HG03045 (cell line): ENCODE data around the gene ASCC2.
"Not testable (repeated sequence)": the region's sequence is repeated elsewhere in the genome, so short reads cannot be mapped to it uniquely, and the experiment has no call there.

Source experiments
- ATAC-seq: cut with Tn5 transposase; IDR thresholded peaks from one replicate; pipeline ENCODE4 v1.9.1; 2021; ENCODE audit warnings: mild to moderate bottlenecking, moderate library complexity; ENCODE audit not compliant: unreplicated experiment

The ASCC2 gene

DNA sequence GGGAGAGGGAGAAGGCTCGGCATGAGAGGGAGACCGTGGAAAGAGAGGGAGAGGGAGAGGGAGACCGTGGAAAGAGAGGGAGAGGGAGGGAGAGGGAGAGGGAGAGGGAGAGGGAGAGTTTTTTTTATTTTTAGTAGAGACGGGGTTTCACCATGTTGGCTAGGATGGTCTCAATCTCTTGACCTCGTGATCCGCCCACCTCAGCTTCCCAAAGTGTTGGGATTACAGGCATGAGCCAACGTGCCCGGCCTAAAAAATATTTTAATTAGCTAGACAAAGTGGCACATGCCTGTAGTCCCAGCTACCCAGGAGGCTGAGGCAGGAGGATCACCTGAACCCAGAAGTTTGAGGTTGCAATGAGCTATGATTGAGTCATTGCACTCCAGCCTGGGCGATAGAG, 21.0 kb upstream of the ASCC2 start:
- not testable (repeated sequence) for ATAC-seq

DNA sequence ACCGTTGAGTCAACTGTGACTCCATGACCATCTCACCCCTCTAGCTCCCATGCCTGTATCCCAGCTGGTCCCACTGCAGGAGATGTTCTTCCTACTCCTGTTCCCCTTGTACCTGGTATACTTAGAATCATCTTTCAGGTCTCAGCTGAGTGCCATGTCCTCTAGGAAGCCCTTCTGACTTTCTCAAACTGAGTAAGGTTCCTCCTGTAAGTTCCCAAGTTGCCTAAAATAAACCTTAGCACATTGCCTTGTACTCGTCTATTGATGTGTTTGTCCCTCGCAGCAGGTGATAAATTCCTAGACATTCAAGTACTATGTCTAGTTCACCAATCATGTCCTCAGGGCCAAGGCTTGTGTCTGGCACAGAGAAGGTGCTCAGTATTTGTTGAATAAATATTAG, 18.4 kb upstream of the ASCC2 start:
- ATAC-seq, result no peak

DNA sequence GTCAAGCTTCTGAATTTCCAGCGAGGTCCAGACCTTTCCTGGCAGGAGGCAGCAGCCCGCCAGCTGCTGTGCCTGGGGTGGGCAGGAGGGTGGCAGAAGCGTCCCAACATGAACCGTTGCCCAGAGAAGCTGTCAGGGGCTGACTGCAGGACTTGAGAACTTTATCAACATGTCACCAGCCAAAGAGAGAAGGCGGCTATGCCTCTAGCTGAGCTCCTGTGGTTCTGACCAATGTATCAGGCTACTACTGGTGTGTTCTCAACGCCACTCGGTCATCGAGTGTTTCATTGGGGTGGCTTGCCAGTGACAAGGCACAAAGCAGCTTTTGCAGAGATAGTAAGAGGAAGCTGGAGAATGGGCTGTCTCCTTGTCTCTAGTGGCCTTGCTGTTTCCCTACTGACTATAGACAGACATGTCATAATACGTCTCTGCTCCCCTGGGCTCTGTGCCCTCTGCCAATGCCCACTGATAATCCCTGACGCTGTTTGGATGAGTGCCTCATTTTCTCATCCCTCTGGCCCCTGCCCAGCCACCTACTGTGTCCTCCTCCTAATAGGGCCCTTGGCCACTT, 17.6 kb upstream of the ASCC2 start:
- ATAC-seq, result no peak

DNA sequence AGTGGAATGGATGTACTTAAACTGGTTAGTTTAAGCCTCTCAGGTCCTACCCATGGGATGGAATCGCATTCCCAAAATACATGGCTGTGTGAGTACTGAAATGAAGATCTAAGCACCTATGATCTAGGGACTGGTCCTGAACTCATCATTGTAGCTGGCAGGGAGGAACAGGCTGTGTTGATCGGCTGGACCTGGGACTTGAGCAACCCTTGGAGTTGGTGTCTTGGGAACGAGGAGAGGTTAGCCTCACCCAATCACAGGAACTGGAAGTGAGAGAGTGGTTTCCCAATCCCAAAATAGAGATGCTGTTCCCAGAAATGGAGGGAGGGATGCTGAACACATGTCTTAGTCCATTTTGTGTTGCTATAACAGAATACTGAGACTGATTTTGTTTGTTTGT, 16.4 kb upstream of the ASCC2 start:
- no peak for ATAC-seq

DNA sequence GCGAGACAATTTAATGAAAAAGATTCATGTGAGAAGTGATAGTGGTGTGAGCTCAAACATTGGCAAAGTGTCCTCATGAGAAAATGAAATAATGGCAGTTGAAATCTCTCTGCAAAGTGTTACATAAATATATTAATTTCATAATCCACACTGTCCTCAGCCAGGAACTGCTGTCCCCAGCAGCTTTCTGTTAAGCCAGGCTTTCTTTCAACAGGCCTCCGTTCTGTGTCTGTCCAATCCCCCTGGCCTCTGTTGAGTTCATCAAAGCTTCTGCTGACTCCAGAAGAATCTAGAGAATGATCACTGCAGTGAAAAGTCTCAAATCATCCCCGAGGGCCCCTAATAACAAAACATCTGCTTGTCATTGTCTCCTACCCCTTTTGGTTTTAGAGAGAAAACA, 10.0 kb upstream of the ASCC2 start:
- ATAC-seq, result no peak

DNA sequence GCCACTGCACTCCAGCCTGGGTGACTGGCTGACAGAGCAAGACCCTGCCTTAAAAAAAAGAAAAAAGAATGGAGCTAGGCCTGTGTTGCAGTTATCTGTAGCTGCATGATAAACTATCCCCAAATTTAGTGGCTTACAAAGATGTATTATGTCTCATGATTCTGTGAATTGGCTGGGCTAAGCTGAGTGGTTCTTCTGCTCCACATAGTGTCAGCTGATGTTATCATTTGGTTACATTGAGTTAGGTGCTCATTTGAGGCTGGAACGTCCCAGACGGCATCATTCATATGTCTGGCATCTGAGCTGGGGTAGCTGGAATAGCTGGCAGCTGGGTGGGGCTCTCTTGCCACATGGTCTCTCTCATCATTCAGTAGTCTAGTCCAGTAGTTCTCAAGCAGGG, 8.2 kb upstream of the ASCC2 start:
- ATAC-seq, result no peak

DNA sequence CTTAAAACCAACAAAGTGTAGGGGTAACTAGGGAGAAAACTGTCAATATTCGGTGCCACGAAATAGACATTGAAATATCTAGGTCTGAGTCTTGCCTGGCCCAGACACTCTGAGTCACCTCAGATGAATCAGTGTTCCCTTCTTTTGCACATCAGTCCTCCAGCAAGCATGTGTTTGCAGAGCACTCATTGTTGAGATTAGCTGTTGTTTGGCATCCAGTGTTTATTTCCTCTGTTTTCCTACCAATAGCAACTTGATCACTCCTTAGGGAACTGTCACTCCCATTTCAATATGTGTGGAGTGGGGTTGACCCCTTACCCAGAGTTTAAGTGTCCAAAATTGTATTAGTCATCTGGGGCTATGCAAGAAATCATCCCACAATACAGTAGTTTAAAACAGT, 4.7 kb upstream of the ASCC2 start:
- ATAC-seq, result no peak

DNA sequence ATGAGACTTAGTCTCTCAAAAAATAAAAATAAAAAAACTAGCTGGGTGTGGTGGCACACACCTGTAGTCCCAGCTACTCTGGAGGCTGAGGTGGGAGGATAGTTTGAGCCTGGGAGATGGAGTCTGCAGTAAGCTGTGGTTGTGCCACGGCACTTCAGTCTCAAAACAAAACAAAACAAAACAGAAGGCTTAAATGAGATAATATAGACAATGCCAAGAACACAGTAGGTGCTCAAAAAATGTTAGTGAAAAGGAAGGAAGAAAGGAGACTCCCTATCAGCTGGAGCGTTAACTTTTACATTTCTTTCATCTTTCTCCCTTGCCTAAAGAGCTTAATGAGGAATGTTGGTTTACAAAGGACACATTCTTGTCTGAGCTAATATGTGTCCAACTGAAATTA, 4.1 kb upstream of the ASCC2 start:
- ATAC-seq, result no peak

DNA sequence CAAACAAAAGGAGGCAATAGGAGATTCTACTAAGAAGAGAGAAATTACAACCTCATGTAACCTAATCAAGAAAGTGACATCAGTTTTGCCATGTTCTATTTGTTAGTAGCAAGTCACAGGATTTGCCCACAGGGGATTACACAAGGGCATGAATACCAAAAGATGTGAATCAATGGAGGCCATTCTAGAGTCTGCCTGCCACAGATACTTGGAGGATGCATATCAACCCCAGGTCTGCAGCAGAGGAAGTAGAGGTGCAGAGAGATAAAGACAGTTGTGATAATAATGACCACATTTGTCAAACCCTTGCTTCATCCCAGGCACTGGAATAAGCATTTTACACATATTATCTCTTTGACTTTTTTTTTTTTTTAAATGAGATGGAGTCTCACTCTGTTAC, 2.4 kb upstream of the ASCC2 start:
- no peak for ATAC-seq

DNA sequence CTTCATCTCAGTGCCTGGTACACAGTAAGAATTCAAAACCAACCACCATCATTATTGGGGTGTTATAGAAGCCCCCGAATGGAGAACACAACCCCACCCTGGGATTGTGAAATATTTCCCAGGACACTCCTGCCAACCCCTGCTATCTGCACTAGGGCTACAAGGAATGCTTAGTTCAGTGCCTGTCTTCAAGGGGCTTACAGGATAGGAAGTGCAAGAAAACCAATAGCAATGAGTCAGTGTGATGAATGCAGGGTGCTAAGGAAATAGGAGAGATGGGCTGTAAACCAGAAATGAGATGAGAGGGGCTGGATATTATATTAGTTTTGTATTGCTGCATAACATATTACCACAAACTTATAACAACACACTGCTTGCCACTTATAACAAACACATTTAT, 965 bp upstream of the ASCC2 start:
- ATAC-seq, result no peak

DNA sequence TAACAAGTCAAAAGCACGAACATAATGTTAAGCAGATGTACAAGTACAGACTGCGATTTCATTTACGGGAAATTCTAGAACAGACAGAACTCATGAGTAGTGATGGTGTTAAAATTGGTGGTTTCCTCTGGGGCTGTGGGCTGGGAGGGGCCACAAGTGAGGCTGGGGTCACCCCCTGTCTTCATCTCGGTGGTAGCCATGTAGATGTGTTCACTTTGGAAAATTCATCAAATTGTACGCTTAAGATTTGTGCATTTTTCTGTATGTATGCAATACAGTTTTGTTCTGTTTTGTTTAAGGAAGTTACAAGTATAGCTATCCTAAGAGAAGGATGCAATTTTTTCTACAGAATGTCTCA, 504 bp upstream of the ASCC2 start:
- no peak for ATAC-seq

DNA sequence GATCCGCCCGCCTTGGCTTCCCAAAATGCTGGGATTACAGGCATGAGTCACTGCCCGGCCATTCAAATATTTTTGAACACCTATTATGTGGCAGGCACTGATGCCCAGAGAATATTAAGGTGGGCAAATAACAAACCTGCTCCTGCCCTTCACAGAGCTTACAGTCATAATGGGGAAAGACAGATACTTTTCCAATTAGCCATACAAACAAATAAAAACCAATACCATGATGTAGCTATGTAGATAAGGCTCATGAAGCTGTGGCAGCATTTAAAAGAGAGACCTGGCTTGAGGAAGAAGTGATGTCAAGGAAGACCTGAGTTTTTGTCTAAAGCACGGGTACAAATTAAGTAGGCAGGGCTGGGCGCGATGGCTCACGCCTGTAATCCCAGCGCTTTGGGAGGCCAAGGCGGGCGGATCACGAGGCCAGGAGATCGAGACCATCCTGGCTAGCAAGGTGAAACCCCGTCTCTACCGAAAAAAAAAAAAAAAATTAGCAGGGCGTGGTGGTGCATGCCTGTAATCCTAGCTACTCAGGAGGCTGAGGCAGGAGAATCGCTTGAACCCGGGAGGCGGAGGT, 1.2 kb downstream of the ASCC2 start:
- ATAC-seq, result not testable (repeated sequence)

DNA sequence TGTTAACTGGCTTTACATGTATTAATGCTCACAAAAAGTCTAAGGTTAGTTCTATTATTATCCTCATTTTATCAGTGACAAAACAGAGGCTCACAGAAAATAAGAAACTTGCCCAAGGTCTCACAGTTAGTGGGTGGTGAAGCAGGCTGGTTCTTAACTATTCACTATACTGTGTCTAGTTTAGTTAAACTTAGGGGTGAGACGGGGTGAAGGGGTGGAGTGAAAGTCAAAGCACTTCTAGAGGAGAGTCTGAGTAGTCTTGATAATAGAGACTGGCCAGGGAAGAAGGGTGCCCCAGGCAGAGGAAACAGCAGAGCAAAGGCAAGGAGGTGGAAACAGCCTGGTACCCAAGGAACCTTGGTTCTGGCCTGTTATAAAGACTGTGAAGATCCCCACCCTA, 4.0 kb downstream of the ASCC2 start:
- no peak for ATAC-seq

DNA sequence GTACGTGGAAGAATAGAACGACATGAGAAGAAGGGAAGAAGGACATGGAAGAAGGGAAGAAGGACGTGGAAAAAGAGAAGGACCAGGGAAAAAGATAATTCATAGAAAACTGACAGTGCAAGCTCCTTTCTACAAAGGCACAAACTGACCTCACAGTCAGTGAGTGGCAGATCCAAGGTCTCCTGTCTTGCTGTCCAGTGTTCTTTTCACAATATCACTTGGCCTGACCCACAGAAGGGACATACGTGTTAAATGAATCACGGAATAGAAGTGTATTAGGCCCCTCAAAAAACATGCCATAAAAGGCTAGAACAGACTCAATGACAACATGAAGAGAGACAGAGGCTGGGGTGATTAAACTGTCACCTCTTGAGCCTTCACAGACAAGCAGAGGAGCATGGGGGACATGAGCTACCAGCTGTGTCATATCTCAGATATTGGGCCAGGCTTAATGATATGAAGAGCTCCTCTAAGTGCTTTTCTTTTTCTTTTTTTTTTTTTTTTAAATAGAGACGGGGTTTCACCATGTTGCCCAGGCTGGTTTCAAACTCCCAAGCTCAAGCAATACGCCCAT, 4.6 kb downstream of the ASCC2 start:
- ATAC-seq, result no peak

DNA sequence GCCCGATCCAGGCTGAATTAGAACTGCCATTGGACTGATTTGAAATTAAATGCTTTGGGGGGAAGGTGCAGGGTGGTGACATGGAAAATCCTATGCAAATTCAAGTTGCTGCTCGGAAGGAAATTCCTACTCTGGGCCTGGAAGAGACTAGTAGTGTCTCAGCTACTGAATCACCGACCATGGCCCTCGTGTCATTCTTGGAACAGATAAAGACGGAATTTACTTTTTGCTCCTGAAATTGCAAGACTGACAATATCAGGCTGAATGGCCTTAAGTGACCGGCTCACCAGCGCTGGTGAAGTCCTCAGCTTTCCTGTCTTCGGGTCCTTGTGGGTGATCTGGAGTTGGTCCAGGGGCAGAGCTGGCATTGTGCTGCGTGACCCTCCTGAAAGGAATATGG, 6.1 kb downstream of the ASCC2 start:
- ATAC-seq, result no peak

DNA sequence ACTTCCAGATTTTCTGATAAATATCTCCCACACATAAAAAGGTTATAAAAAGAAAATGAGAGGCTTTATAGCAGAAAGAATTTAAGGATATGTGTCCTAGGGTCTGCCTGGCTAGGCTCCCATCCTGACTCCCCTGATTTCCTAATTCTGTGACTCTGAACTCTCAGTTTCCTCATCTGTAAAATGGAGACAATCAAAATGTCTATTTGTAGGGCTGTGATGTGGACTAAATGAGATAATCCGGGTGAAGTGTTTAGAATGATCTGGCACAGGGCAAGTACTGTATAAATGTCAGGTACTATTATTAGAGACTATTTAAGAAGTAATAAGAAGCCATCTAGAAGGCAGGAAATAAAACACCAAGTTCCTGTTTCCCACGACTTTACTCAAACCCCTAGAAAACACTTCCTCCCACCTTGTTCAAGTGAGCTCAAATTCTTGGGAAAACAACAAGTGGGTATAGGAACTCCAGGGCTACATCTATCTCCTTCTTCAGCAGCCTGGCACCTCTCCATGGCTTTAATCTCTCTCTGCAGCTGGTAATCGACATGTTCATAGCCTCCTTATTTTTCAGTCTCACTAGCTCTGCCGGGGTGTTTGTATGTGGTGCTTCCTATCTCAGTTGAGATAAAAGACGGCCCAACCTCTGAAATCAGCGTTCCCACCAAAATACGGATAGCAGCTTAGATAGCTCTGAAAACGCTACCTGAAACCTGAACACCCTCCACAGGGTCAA, 6.7 kb downstream of the ASCC2 start:
- no peak for ATAC-seq

DNA sequence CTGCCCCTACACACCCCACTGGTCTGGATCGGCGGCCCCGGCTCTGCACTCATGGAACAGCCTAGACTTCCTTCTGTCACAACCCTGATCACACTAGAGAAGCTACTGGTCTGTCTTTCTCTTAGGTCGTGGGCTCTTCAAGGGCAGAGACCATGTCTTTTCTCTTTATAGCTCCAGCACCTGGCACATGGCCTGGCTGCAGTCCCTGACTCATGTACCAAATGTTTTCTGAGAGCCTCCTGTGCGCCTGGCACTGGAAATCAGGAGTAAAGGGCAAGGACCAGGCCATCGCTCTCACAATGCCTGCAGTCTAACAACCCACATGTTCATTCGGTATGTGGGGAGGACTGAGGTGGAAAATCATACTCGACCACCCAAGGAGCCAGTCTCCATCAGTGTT, 7.5 kb downstream of the ASCC2 start:
- ATAC-seq, result no peak

DNA sequence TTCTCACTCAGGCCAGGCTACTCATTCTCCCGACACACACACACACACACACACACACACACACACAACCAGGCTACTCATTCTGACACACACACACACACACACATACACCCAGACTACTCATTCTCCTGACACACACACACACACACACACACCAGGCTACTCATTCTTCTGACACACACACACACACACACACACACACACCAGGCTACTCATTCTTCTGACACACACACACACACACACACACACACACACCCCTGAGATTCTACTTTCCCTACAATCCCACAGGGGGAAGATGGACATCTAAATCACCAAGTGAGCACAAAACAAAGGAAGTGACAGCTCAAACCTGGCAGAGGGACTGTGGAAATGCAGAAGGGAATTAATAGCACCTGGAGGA, 10.3 kb downstream of the ASCC2 start:
- not testable (repeated sequence) for ATAC-seq

DNA sequence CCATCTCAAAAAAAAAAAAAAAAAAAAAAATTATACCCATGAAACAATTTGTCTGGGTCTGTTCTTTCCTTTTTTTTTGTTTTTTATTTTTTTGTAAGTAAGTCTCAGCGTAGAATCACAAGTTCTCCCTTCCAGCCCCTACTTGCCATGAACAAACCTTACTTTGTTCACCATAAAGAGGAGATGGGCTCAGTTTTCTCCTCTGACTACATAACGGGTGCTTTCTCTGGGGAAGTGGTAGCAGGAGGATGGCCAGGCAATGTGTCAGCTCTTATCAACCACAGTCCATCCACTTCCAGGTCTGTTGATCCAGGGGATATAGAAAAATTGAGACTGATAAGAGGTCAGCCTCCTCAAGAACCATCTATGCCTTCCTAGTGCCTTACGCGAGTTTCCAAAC, 11.0 kb downstream of the ASCC2 start:
- no peak for ATAC-seq

DNA sequence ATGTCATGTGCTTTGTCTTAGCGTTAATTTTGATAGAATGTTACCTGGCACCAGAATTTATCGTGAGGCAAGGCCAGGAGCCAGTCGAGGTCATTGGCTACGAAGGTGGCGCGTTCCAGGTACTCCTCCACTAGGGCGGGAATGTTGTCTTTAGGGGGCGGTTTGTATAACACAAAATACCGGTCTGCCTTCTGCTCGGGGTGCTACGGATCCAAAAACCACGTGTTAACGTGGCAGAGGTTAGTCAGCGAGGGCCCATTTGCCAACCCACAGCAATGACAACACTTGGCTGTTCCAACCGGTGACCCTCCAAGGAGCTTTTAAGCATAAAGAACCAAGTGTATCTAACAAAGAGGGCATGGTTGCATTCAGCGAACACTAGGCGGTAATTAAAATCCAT, 12.5 kb downstream of the ASCC2 start:
- ATAC-seq, result no peak

DNA sequence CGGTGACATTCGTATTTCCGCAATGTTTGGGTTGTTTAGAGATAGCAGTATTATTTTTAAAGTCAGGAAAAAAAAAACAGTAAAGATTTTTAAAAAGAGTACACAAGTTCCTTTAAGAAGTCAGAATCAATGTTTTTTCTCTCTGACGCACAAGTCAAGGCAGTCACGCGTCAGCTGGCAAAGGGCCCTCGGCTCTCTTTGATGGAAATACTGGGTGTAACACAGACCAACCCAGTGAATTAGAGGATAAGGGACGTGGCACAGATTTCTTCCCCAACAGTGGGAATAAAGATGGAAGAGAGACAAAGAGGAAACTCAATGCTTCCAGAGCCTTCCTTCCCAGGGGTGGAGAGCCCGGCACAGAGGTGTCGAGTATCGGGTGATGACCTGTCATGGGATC, 13.4 kb downstream of the ASCC2 start:
- no peak for ATAC-seq

DNA sequence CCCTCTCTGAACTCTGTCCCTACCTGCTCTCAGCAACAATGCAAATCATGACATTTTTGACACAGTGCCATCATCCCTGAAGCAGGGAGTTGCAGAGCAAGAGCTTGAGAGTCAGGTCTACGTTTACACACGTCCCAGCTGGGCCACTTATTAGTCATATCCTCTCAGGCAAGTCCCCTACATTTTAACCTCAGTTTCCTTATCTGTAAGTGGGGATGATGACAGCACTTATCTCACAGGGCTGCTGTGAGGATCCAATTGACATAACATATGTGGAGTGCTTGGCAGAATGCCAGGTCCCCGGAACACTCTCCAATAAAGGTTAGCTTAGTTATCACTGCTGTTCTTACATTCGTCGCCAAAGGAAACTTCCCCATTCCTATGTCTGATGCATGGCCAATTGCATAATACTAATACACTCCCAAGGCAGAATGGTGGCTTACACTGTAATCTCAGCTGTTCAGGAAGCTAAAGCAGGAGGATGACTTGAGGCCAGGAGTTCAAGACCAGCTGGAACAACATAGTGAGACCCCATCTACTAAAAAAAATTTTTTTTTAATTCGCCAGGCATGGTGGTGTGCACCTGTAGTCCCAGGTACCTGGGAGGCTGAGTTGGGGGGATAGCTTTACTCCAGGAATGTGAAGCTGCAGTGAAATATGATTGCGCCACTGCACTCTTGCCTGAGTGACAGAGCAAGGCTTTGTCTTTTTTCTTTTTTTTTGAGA, 16.6 kb downstream of the ASCC2 start:
- peak; percentile 57 for ATAC-seq
